Islet precursor cell (in vitro differentiated cells): Measurements from ENCODE around the gene TEP1.
"Not testable (repeated sequence)": the region's sequence is repeated elsewhere in the genome, so short reads cannot be mapped to it uniquely, and the experiment has no call there.

Source experiments
- DNase-seq: peaks from one replicate; pipeline ENCODE4 v3.0.0-alpha.2; 2018

TEP1 gene

DNA sequence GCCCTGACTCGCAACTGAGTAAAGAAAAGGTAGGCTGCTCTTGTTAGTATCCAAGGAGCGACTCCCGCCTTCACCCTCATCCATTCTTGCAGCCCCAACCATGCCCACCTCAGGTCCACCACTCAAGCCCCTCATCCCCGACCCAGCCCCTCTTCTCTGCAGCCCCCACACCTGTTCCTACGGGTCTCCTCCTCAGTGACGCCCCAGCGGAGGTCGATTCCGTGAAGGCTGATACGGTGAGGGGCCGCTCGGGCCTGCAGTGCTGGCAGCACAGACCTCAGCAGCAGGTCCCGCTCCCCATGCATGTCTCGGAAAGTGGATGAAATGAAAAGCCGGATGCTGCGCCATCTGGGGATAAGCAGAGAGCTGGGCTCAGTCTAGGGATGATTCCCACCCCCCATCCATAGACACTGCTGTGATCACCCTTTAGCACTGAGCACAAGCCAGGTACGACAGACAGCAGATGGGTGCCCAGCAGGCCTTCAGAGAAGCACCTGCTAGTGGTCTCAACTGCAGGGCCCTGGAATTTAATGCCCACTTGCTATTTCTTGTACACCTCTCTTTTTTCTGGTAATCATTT is 26.9 kb downstream of the TEP1 start:
- DNase-seq: no peak

DNA sequence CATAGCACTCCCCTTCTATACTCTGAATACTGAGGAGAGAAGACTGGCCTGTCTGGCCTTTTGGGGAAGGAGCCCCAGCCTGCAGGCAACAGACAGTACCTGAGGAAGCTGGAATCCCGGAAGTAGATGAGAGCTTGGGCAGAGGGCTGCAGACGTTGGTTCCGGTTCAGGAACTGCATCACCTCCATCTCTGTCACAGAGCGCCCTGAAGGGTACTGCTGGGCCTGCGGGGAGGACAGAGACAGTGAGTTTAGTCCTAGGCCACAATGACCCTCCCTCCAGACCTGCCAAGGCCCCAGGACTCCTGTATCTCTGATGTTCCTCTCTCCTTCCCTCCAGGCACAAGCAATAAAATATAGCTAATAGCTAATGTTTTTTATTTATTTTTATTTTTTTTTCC is 28.4 kb downstream of the TEP1 start:
- DNase-seq: no peak

- no peak for DNase-seq
Measured at GRCh38 chr14:20384321-20384720, 29.0 kb downstream of the TEP1 start.

- DNase-seq: no peak
Measured at GRCh38 chr14:20383636-20384035, 29.7 kb downstream of the TEP1 start.

DNA sequence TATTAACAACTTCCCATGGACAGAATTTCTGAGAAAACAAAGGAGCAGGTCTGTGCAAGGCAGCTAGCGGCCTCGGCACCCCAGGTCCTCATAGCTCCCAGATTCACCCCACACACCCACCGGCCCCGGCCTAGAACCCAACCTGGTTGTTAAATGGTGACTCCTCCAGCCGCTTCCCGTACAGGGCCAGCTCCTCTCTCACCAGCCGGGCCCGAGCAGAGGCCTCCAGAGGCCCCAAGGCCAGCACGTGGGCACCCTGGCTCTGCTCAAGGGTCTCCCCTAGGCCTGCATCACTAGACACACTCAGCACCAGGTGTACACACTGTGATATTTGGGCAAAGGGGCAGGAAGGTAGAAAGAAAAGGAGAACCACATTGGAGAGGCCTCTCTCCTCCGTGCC is 30.3 kb downstream of the TEP1 start:
- DNase-seq: no peak

DNA sequence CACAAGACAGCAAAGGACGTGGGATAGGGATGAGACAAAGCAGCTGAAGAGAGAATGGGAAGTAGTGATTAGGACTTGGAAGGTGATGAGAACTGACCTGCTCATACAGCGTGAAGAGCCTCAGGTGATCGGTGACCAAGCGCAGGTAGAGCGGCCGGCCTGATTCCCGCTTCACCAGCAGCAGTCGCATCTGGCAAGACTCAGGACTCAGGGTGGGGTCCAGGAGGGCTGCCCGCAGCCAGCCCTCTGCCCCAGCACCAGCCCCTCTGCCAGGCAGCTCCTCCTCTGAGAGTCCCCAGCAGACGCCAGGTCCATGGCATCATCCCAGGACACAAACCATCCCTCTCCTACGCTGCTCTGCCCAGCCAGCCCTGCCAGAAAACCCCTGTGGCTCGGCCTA is 30.8 kb downstream of the TEP1 start:
- no peak for DNase-seq

GRCh38 chr14:20381341-20381740 is 32.0 kb downstream of the TEP1 start:
- DNase-seq: no peak

DNA sequence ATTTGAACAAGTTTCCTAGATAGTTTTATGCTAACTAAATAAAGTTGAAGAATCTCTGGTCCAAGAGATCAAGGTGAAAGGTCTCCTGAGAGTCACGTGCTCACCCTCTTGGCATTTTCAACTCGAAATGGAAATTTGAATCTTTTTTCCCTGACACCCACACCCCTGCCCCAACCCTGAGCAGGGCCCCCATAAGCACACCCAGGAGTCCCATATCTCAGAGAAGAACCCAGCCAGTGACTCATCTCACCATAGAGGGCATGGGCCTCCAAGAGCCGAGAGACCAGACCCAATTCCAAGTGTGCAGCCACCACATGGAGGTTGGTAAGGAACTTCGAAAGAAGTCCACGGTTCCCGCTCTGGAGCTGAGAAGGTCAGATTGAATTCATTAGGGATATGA is 32.6 kb downstream of the TEP1 start:
- no peak for DNase-seq

DNA sequence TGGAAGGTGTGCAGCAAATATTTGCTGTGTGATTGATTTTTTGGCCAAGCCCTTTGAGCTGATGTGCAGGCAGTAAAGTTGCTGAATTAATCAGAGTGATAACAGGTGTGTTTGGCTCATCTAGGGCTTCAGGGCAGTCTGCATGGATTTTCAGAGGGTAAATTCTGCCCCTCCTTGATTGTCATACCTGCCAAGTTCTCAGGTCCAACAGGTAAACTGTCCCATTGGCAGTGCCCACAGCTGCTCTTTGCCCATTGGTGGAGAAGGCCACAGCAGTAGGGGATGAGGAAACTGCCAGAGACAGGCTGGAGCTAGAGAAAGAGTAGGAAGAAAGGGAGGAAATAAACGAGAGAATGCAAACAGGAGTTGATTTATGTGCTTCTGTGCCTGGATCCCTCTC is 33.6 kb downstream of the TEP1 start:
- DNase-seq: no peak

GRCh38 chr14:20377171-20377570 is 36.1 kb downstream of the TEP1 start:
- no peak for DNase-seq

DNA sequence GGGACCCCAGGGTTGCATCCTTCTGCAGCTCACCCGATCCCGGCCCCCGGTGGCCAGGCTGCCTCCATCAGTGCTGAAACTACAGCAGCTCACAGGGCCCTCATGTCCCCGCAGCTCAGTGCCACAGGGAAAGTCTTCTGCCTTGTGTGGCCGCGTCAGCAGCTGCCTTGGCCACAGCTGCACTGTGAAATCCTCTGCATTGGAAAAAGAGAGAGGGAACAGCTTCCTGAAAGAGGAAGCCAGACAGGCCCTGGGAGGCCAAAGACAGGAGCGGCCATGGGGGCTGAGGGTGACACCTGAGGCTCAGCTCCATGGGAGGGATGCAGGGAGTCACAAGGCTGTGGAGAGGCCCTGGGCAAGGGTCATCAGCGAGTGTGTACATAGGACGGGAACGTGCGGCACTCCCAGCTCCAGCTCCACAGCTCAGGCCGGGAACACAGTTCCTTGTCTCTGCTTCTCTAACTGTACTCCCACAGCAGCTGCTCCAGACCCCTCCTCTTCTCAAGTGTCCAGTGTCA is 37.2 kb downstream of the TEP1 start:
- DNase-seq: no peak

DNA sequence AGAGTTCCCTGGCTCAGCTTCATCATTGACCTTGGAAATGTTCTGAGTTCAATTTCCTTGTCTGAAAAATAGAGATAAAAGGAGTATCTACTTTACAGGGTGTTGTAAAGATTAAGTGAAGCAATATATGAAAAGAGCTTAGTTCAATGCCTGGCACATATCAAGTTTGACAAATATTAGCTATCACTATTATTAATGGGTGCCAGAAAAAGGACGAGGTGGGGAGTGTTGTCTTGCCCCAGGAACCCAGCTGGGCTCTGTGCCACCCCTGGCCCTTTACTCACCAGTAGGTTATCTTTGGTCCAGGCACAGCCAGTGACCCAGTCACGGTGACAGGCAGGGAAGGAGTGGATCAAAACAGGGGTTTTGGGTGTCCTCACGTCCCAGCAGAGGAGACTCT is 37.8 kb downstream of the TEP1 start:
- no peak for DNase-seq

DNA sequence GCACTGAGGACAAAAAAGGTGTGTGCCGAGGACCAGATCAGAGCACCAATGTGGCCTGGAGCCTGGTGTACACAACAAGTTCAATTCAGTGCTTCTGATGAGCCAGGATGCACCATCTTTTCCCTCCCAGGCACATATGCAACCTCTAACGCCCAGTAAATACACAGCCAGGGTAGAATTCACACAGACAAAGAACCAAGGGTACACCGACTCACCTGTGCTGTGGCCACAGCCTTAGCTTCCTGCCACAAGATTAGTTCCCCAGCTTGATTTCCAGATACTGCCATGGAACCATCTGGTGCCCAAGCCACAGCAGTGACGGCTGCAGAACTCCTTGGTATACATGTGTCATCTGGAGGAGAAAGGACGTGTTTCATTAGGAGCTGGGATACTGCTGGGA is 40.5 kb downstream of the TEP1 start:
- no peak for DNase-seq

- DNase-seq: no peak
Measured at GRCh38 chr14:20365928-20366327, 47.4 kb downstream of the TEP1 start.

DNA sequence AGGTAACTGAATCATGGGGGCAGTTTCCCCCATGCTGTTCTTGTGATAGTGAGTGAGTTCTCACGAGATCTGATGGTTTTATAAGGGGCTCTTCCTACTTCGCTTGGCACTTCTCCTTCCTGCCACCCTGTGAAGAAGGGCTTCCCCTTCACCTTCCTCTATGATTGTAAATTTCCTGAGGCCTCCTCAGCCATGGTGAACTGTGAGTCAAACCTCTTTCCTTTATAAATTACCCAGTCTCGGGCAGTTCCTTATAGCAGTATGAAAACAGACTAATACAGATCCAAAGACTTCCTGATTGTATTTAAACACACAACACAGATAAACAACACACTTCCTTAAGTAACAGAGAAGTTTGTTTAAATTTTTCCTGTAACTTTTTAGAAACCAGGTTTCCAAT is 54.8 kb downstream of the TEP1 start:
- DNase-seq: not testable (repeated sequence)

GRCh38 chr14:20356422-20356821 is 56.9 kb downstream of the TEP1 start:
- no peak for DNase-seq

GRCh38 chr14:20350860-20351259 is 62.4 kb downstream of the TEP1 start:
- no peak for DNase-seq

GRCh38 chr14:20350282-20350681 is 63.0 kb downstream of the TEP1 start:
- no peak for DNase-seq

DNA sequence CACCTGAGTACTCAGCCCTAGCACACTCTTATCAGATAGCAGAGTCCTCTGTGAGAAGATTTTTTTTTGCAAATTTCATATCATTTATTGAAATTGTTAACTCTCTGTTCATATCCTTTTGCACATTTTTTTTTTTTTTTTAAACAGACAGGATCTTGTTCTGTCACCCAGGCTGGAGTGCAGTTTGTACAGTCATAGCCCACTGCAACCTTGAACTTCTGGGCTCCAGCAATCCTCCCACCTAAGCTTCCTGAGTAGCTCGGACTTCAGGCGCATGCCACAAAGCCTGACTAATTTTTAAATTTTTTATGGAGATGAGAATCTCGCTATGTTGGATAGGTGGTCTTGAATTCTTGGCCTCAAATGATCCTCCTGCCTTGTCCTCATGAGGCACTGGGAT is 65.6 kb downstream of the TEP1 start:
- no peak for DNase-seq

GRCh38 chr14:20346713-20347112 is 66.6 kb downstream of the TEP1 start:
- no peak for DNase-seq

GRCh38 chr14:20345366-20345765 is 67.9 kb downstream of the TEP1 start:
- no peak for DNase-seq

DNA sequence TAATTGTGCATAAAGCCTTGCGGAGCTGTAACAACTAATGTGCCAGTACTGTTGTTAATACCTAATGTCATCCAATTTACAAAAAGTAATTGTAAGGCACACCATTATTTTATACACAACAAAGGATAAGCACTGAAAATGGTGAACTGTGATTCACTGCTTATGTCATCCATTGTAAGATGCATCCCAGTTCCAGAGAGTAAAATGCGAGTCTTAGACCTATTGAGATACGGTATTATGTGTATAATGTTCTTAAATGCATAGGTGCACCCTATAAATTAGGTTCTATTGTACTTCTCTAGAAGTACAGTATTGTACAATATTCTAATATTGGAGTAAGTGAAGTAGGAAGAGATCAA is 69.5 kb downstream of the TEP1 start:
- DNase-seq: no peak

DNA sequence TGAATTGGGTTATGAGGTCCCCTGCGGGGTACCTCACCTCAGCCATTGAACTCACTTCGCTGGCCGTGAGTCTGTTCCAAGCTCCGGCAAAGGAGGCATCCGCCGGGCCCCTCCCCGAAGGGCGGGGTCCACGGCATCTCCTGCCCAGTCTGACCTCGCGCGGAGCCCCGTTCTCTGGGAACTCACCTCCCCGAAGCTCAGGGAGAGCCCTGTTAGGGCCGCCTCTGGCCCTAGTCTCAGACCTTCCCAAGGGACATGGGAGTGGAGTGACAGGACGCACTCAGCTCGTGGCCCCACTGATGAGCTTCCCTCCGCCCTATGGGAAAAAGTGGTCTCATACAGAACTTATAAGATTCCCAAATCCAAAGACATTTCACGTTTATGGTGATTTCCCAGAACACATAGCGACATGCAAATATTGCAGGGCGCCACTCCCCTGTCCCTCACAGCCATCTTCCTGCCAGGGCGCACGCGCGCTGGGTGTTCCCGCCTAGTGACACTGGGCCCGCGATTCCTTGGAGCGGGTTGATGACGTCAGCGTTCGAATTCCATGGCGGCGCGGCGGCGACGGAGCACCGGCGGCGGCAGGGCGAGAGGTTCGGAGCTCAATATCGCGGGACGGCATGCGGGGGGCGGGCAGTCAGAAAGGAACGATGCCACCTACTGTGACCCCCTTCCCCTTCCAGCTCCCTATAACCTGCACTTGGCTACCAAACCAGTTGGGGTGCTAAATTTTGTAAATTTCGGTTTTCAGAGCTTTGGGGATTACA is 70.0 kb downstream of the TEP1 start, which contains the start of gene PARP2:
Gene PARP2, plus strand, starts transcription at position 544 of the 770 bp plus-strand sequence. Its CDS starts 7 bp downstream, at position 551.
- peak; percentile 100 for DNase-seq

DNA sequence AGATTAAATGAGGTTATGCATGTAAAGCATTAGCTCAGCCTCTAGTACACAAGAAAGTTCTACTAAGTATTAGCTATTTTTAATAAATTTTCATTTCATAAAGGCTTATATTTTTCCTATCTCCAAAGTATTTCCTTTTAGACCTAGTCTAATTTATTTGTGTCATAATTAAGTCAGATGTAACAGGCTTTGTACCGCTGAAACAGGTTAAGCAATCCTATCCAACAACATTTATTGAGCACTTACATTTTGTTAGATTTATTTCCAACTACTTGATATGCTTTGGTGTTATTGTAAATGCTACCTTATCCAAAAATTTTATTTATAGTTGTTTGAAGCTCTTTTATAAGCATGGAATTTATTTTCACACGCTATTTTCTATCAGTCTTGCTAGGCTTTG is 71.7 kb downstream of the TEP1 start:
- DNase-seq: no peak

DNA sequence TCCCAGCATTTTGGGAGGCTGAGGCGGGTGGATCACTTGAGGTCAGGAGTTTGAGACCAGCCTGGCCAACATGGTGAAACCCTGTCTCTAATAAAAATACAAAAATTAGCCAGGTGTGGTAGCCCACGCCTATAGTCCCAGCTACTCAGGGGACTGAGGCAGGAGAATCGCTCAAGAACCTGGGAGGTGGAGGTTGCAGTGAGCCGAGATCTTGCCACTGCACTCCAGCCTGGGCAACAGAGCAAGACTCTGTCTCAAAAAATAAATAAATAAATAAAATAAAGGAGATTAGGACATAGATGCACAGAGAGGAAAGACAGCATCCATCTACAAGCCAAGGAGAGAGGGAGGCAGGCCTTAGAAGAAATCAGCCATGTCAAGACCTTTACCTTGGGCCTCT is 72.3 kb downstream of the TEP1 start:
- not testable (repeated sequence) for DNase-seq
